GM23338 (cell line): ENCODE measurements around the gene JOSD1. TPM values are rescaled to one million over a fixed set of nuclear protein-coding genes. Genes with fewer than 3 reads are reported as not detected.

ENCODE experiments used
- polyA plus RNA-seq: library from polyadenylated mRNA; unstranded; fragments of >200 nt; fragmentation: Nextera tagmentation; extraction: Ambion mirVana; gene quantifications from 2 replicates; pipeline ENCODE4 v1.2.1, GENCODE V29; 2016
- small RNA-seq: library from RNA; depleted of rRNA; stranded (forward); fragments of <200 nt; gene quantifications from one replicate; pipeline ENCODE3, GENCODE V24; 2014; ENCODE audit warnings: low replicate concordance
- total RNA-seq: library from RNA; depleted of rRNA; stranded (reverse); fragments of >200 nt; shearing (Covaris generic); gene quantifications from 2 replicates; pipeline ENCODE4 v1.2.3, GENCODE V29; 2014; rRNA removed

Gene JOSD1
- total and polyA plus RNA-seq, 2 experiments from 2014 or later = 4.6 to 19.7 TPM

Small RNA genes lying within 50 kb of the gene (small RNA-seq; reads per million reads assigned to genes)
- gene AL021707.8 = not detected

Other genes with a start within 250 kb of the JOSD1 start
- gene KCNJ4, start 245.7 kb downstream of the JOSD1 start, total RNA-seq = 1.3 TPM in 2 replicates
- 0.23 and 0.28 TPM in 2 replicates for gene KCNJ4, start 245.7 kb downstream of the JOSD1 start, polyA plus RNA-seq
- gene KDELR3, start 232.8 kb downstream of the JOSD1 start, total RNA-seq = 5.6 and 11.1 TPM in 2 replicates
- 5.7 and 7.8 TPM in 2 replicates for gene KDELR3, start 232.8 kb downstream of the JOSD1 start, polyA plus RNA-seq
- 452 and 603 TPM in 2 replicates for gene DDX17, start 194.6 kb downstream of the JOSD1 start, total RNA-seq
- 88.0 and 91.0 TPM in 2 replicates for gene DDX17, start 194.6 kb downstream of the JOSD1 start, polyA plus RNA-seq
- 5.0 and 8.0 TPM in 2 replicates for gene DMC1, start 130.8 kb downstream of the JOSD1 start, total RNA-seq
- gene DMC1, start 130.8 kb downstream of the JOSD1 start, polyA plus RNA-seq = 13.2 and 18.5 TPM in 2 replicates
- gene FAM227A, start 44.6 kb downstream of the JOSD1 start, total RNA-seq = 6.1 and 11.0 TPM in 2 replicates
- 4.3 and 5.8 TPM in 2 replicates for gene FAM227A, start 44.6 kb downstream of the JOSD1 start, polyA plus RNA-seq
- gene CBY1, start 44.3 kb downstream of the JOSD1 start, total RNA-seq = 12.8 and 13.2 TPM in 2 replicates
- 36.1 and 36.4 TPM in 2 replicates for gene CBY1, start 44.3 kb downstream of the JOSD1 start, polyA plus RNA-seq
- 84.0 and 87.0 TPM in 2 replicates for gene TOMM22, start 19.0 kb downstream of the JOSD1 start, total RNA-seq
- 125 and 131 TPM in 2 replicates for gene TOMM22, start 19.0 kb downstream of the JOSD1 start, polyA plus RNA-seq
- 79.9 and 88.4 TPM in 2 replicates for gene GTPBP1, start 5.0 kb upstream of the JOSD1 start, total RNA-seq
- gene GTPBP1, start 5.0 kb upstream of the JOSD1 start, polyA plus RNA-seq = 27.2 and 31.0 TPM in 2 replicates
- 12.6 and 17.6 TPM in 2 replicates for gene SUN2, start 55.1 kb upstream of the JOSD1 start, total RNA-seq
- 7.2 and 8.2 TPM in 2 replicates for gene SUN2, start 55.1 kb upstream of the JOSD1 start, polyA plus RNA-seq
- gene DNAL4, start 93.2 kb upstream of the JOSD1 start, total RNA-seq = 10.0 and 11.3 TPM in 2 replicates
- 8.7 and 9.3 TPM in 2 replicates for gene DNAL4, start 93.2 kb upstream of the JOSD1 start, polyA plus RNA-seq
- 9.3 and 13.4 TPM in 2 replicates for gene NPTXR, start 143.1 kb upstream of the JOSD1 start, total RNA-seq
- gene NPTXR, start 143.1 kb upstream of the JOSD1 start, polyA plus RNA-seq = 0.75 and 0.89 TPM in 2 replicates
- gene CBX6, start 171.3 kb upstream of the JOSD1 start, total RNA-seq = 18.2 and 23.0 TPM in 2 replicates
- 17.4 and 18.5 TPM in 2 replicates for gene CBX6, start 171.3 kb upstream of the JOSD1 start, polyA plus RNA-seq